Aorta (tissue), 5 donors: ENCODE data around the gene TBCD. TPM values are rescaled to one million over a fixed set of nuclear protein-coding genes. Genes with fewer than 3 reads are reported as not detected.
A peak's percentile ranks its signal among the peaks of the same experiment; 100 is the strongest.
"Not testable (repeated sequence)": the region's sequence is repeated elsewhere in the genome, so short reads cannot be mapped to it uniquely, and the experiment has no call there.

Experiments
- ATAC-seq: fragments of 200-7000 bp; cut with Tn5 transposase; one replicate; pipeline ENCODE4 v1.9.1; 2022; ENCODE audit warnings: moderate library complexity; ENCODE audit not compliant: low FRiP score
- DNase-seq, 2 donors: peaks; one replicate each; pipeline ENCODE4 v3.0.0-alpha.2; 2020
- H3K27ac ChIP-seq, 2 donors: one replicate each; pipeline ENCODE4 v1.5.1; 2013; ENCODE audit warnings: low read length in 2 of 2, mild to moderate bottlenecking in 2 of 2, moderate library complexity in 2 of 2, control low read depth in 1 of 2, inconsistent platforms in 1 of 2, low read depth in 1 of 2
- H3K27me3 ChIP-seq, 2 donors: one replicate each; pipeline ENCODE4 v1.6.1; 2013; ENCODE audit warnings: control low read depth in 1 of 2, low read length in 1 of 2, mild to moderate bottlenecking in 1 of 2, moderate library complexity in 1 of 2; ENCODE audit not compliant: insufficient read depth in 2 of 2, control insufficient read depth in 1 of 2
- H3K36me3 ChIP-seq, 2 donors: one replicate each; pipeline ENCODE4 v1.6.1; 2013; ENCODE audit warnings: control low read depth in 1 of 2, low read length in 1 of 2, mild to moderate bottlenecking in 1 of 2; ENCODE audit not compliant: insufficient read depth in 2 of 2, control insufficient read depth in 1 of 2
- H3K4me1 ChIP-seq, 2 donors: one replicate each; pipeline ENCODE4 v1.6.1; 2013; ENCODE audit warnings: low read length in 2 of 2, control low read depth in 1 of 2, mild to moderate bottlenecking in 1 of 2, moderate library complexity in 1 of 2; ENCODE audit not compliant: insufficient read depth in 2 of 2, control insufficient read depth in 1 of 2
- H3K4me3 ChIP-seq, 2 donors: one replicate each; pipeline ENCODE4 v1.5.1; 2013; ENCODE audit warnings: low read length in 2 of 2, control low read depth in 1 of 2, mild to moderate bottlenecking in 1 of 2
- H3K9me3 ChIP-seq: one replicate; pipeline ENCODE4 v1.6.1; 2013; ENCODE audit warnings: mild to moderate bottlenecking, low read length; ENCODE audit not compliant: control insufficient read depth
- WGBS, 2 donors: extraction: QIAGEN DNeasy Blood & Tissue Kit; methylation state at CpG; one replicate each; pipeline ENCODE4 v1.1.7; 2013; 5-methylcytosine and 5-hydroxymethylcytosine counted together
- intact Hi-C, 2 donors: fragments of 100-400 bp; cut with DNase I; formaldehyde crosslinking; loops; one replicate each; pipeline versions ENCODE4 v1.14.2 to v1.15.0; 2022
- polyA plus RNA-seq, 2 donors: library from polyadenylated mRNA; stranded (reverse); fragments of 200-250 nt; gene quantifications; one replicate each; pipeline ENCODE4 v1.2.3, GENCODE V29; 2013
- total RNA-seq, 2 donors: library from RNA; stranded (reverse); fragmentation: NEBNext Ultra II Directional; extraction: Animal tissue kit (Norgen Biotek cat#: 25700); gene quantifications; one replicate each; pipeline ENCODE4 v1.2.1, GENCODE V29; 2021
- donor health status: healthy with polysubstance abuse.
- donor health status: Bipolar disorder and iron deficiency.
- donor health status: DM: no; HTN: no; CAD: no.
- donor health status: DM: no; HTN: no; CAD: no.
- donor health status: DM: yes; HTN: yes; CAD: no.

The TBCD gene
- total and polyA plus RNA-seq, 4 donors = 20.0 to 182 (median 111) TPM

DNA sequence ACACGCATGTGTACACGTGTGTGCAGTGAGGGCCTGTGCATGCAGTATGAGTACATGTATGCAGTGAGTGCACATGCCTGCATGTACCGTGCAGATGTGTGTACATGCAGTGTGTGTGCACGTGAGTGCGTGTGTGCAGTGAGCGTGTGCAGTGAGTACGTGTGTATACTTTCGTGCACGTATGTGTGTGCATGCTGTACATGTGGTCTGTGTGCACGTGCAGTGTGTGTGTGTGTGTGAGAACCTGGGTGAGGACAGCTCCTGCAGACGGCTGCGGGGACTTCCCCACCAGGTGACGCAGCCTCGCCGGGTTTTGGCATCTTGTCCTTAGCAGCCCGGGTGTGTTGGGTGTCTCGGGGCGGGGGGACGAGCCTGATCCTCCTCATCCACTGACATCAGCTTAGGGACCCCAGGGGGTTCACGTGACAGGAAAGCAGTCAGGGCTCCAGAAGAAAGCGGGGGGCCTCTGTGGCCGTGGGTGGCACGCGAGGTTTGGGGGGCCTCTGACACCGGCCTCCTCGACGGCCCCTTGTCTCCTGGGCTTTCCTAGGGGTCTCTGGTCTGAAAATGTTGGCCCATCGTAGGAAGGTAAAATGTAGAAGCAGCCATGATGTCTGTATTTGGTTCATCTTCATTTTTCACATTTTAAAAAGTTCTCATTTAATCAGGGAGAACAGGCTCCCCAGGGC lies 207.5 kb downstream of the TBCD start:
- Histone ChIP-seq H3K4me1 (no peaks in the 10 kb centered on the region), H3K4me3 (no peak overlapping the region), H3K27me3 (no peaks in the 10 kb centered on the region), H3K27ac (no peak overlapping the region), H3K9me3 (no peaks in the 10 kb centered on the region), H3K36me3 (no peaks in the 10 kb centered on the region)
- 93 to 94% methylated on average over 28 of the region's 28 CpGs for WGBS, 2 donors
- DNase-seq (peak in 1 of 2 donors; percentile 57), ATAC-seq (no peak)
- intact Hi-C loops = no loop called here

DNA sequence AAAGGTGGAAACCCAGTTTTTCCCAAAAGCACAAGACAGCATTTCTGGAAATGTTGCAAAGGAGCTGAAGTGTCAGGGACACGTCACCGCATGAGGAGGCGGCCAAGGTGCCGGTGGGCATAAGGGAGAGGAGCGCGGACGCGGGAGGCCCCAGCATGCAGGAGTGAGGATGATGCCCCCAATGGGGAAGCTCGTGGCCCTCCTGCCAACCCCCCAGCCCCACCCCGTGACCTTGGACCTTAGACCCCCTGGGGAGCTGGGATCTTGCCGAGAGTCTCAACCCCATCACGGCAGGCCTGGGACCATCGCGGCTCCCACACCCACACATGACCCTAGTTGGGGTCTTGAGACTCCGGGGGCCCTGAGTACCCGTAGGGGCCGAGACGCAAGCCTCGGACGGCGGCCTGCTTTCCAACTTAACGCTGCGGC lies 208.1 kb downstream of the TBCD start:
- Histone ChIP-seq H3K4me3 (no peak overlapping the region), H3K27ac (no peak overlapping the region), H3K27me3 (no peaks in the 10 kb centered on the region), H3K4me1 (no peaks in the 10 kb centered on the region), H3K9me3 (no peaks in the 10 kb centered on the region), H3K36me3 (no peaks in the 10 kb centered on the region)
- WGBS, 2 donors = 95 to 96% methylated on average over 23 of the region's 23 CpGs
- ATAC-seq (no peak), DNase-seq (peak in 1 of 2 donors; percentile 75)
- intact Hi-C loops = loop anchor here in 1 of 2 donors (5.0 kb wide), 2 partner anchors 117 to 178 kb away; partner anchors contain the start of gene METRNL

DNA sequence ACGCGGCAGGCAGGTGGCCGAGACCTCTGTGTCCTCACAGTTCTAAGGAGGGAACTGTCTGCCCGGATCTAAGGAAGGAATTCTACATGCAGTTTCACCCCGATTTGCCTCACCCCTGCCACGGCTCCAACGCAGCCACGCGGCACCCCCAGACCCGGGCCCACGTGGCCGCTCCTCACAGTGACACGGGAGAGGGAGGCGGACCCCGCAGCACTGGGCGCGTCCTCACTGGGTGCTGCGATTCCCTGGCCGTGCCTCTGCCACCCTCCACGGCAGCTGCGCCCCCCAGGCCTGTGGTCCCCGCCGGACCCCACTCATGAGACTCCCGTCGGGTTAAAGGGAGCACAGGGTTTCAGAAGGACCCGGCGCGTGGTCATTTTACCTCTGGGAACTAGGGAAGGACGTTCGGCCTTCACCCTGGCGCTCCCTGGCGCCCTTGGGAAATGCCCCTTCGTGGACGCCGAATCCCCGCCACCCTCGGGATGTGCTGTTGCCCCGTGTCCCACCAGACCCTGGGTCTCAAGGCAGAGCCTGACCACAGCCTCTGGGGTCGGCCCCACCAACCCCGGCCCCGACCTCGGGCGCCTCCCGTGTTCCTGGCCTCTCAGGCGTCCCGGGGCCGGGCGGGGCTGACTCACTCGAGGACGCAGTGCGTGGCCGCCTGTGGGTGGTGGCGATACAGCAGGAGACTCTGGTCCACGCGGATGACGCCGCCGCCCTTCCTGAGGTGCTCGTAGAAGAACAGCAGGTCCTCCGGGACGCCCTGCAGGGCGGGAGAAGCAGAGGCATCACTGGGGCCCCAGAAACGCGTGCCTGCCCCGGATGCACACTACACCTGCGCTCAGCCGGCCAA lies 208.8 kb downstream of the TBCD start:
- DNase-seq = peak in 1 of 2 donors; percentile 78
- no peak for ATAC-seq
- Histone ChIP-seq H3K9me3 (no peaks in the 10 kb centered on the region), H3K27me3 (no peaks in the 10 kb centered on the region), H3K36me3 (no peaks in the 10 kb centered on the region), H3K4me1 (no peaks in the 10 kb centered on the region), H3K27ac (no peak overlapping the region), H3K4me3 (no peak overlapping the region)
- intact Hi-C loops = loop anchor here in 1 of 2 donors (5.0 kb wide), 2 partner anchors 117 to 178 kb away; partner anchors contain the start of gene METRNL
- 96 to 97% methylated on average over 64 to 67 of the region's 67 CpGs for whole genome bisulfite sequencing, 2 donors

DNA sequence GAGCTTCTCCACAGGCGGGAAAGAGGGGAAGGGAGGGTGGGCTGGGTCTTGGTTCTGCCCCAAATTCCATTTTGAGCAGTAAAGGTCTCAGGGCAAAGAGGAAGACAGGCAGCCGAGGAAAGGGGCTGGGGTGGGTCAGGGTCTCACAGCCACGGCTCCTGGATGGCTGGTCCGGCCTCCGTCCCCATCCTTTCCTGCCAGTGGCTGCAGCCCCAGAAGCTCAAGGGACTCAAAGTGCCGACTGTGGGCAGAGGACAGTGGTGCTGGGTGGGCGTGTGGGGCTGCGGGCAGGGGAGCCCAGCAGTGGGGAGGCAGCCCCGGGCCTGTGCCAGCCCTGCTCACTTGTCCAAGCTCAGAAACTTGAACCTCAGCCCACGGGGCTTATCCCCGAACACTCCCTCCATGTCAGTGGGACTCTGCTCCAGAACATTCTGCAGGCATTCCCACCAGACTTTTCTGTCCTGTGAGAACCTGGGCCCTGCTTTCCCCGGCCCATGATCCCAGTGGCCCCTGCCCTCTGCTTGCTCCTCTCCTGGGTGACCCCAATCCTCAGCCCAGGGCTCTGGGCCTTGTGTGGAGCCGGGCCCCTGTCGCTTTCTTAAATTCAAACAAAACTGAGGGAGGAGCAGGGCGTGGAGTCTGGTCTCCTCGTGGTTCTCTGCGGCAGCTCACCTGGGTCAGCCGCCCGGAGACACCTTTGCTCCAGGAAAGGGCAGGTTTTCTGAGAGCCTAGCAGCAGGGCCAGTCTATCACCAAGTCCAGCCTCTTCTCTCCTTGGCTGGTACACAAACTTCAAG lies 209.7 kb downstream of the TBCD start:
- Histone ChIP-seq H3K27me3 (no peaks in the 10 kb centered on the region), H3K27ac (no peak overlapping the region), H3K36me3 (no peaks in the 10 kb centered on the region), H3K9me3 (no peaks in the 10 kb centered on the region), H3K4me3 (no peak overlapping the region), H3K4me1 (no peaks in the 10 kb centered on the region)
- intact Hi-C loops = loop anchor here (2.0 to 5.0 kb wide), 3 partner anchors 116 to 179 kb away; partner anchors contain the start of gene METRNL (in 1 of the 2)
- ATAC-seq (no peak), DNase-seq (peak in 1 of 2 donors; percentile 64)
- 83 to 91% methylated on average over 19 of the region's 19 CpGs for WGBS, 2 donors

DNA sequence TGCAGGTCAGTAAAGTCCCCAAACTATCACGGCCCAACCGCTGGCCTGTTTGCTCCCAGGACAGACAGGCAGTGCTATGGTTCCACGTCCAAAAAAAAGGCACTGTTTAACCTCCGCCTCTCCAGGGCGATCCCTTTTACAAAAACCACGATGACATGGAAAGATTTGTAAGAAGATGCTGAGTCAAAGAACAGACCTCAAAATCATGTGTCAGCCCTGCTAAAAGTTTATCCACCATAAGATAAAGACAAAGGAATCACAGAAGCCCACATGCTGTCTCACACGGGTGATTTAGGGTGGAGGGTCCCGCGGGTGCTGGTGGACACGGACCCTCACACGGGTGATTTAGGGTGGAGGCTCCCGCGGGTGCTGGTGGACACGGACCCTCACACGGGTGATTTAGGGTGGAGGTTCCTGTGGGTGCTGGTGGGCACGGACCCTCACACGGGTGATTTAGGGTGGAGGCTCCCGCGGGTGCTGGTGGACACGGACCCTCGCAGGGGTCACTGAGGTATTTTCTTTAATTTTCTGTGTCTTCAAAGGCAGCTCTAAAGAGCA lies 210.4 kb downstream of the TBCD start:
- 80 to 81% methylated on average over 21 of the region's 21 CpGs for WGBS, 2 donors
- ATAC-seq (no peak), DNase-seq (peak in 1 of 2 donors; percentile 54)
- Histone ChIP-seq H3K36me3 (no peaks in the 10 kb centered on the region), H3K27ac (no peak overlapping the region), H3K9me3 (no peaks in the 10 kb centered on the region), H3K4me3 (no peak overlapping the region), H3K4me1 (no peaks in the 10 kb centered on the region), H3K27me3 (no peaks in the 10 kb centered on the region)
- intact Hi-C loops = loop anchor here (2.0 to 5.0 kb wide), 3 partner anchors 115 to 180 kb away; partner anchors contain the start of gene METRNL (in 1 of the 2)

DNA sequence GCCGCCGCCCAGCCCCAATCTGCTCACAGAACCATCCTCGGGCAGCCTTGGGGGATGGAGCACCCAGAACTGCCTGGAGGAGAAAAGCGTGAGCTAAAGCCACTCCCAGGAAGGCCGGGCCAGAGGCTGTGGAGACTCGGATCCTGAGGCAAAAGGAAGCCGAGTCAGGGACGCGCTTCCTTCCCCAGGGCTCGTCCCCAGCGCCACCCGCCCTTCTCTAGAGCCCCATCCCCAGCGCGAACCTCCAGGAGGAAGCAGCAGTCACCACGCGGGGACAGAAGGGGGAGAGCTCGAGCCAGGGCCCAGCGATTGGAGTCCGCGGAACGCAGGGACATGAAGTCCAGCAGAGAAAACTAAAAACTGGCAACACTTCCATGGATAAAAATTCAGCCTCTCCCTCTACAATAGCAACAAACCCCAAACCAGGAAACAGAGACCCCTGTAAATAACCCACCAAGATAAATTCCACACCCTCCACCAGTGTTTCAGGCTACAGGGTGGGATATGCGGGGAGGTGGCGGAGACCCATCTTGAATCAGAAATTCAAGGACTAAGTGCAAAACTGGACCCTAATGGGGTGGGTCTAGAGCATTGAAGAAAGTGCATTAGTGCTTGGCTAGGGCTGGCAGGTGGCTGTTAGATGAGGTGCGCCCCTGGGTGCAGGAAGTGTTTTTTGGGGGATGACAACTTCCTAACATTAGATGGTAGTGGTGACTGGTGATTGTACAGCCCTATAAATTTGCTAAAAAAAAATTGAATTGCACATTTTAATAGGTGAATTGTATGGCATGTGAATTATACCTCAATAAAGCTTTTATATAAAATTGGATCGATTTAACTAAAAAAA lies 211.5 kb downstream of the TBCD start:
- Histone ChIP-seq H3K27me3 (no peaks in the 10 kb centered on the region), H3K27ac (no peak overlapping the region), H3K4me1 (no peaks in the 10 kb centered on the region), H3K4me3 (no peak overlapping the region), H3K36me3 (no peaks in the 10 kb centered on the region), H3K9me3 (no peaks in the 10 kb centered on the region)
- intact Hi-C loops = loop anchor here (2.0 to 5.0 kb wide), 3 partner anchors 114 to 181 kb away; partner anchors contain the start of gene METRNL (in 1 of the 2)
- 24 to 29% methylated on average over 24 to 25 of the region's 25 CpGs for WGBS, 2 donors
- ATAC-seq (peak; percentile 90), DNase-seq (peak; percentile 94 to 95)

DNA sequence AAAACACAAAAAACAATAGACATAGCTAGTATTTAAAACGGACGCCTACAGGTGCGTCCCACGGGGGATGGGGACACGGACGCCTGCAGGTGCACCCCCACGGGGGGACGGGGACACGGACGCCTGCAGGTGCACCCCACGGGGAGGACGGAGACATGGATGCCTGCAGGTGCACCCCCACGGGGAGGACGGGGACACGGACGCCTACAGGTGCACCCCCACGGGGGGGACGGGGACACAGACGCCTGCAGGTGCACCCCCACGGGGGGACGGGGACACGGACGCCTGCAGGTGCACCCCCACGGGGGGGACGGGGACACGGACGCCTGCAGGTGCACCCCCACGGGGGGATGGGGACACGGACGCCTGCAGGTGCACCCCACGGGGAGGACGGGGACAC lies 212.6 kb downstream of the TBCD start:
- WGBS, 2 donors = 90 to 92% methylated on average over 25 to 32 of the region's 32 CpGs
- ATAC-seq, H3K4me1 ChIP-seq, H3K27me3 ChIP-seq, H3K27ac ChIP-seq, H3K36me3 ChIP-seq, H3K9me3 ChIP-seq, H3K4me3 ChIP-seq: not testable (repeated sequence)
- intact Hi-C loops = loop anchor here in 1 of 2 donors (5.0 kb wide), 2 partner anchors 113 to 182 kb away; partner anchors contain the start of gene METRNL
- DNase-seq = peak in 1 of 2 donors; percentile 27
